Non-pigmented ciliary epithelial cell (primary cell): Measurements from ENCODE around the gene HHIPL2.
A peak's percentile ranks its signal among the peaks of the same experiment; 100 is the strongest.
"Not testable (repeated sequence)": the region's sequence is repeated elsewhere in the genome, so short reads cannot be mapped to it uniquely, and the experiment has no call there.

Experiments used
- DNase-seq: peaks from one replicate; pipeline ENCODE4 v3.0.0-alpha.2; 2010; ENCODE audit warnings: low read depth

The HHIPL2 gene

DNA sequence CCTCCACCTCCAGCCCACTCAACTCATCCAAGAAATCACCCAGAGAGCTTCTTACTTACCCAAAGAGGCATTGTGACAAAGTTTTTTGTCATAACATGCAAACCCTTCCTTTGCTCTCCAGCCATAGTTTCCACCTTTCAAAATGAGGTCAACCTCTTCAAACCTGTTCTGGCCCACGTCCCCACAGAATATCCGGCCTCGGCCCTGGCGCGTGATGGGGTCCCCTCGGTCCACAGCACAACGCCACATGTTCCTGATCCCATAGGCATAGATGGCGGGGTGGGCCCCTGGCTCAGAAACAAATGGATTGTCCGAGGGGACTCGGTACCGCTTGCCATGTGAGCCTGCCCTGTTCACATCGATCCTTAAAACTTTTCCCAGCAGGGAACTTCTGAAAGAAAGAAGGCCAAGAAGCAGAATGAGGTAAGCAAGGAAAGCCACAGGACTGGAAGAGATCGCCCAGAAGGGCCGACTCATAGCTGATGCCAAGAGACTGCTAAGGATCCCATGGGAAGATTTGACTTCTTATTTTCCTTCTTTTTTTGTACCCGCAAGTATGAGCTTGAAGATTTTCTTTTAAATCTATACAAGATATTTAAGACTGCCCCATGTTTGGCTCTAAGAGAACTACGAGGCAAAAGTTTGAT is 7.8 kb downstream of the HHIPL2 start:
- no peak for DNase-seq

DNA sequence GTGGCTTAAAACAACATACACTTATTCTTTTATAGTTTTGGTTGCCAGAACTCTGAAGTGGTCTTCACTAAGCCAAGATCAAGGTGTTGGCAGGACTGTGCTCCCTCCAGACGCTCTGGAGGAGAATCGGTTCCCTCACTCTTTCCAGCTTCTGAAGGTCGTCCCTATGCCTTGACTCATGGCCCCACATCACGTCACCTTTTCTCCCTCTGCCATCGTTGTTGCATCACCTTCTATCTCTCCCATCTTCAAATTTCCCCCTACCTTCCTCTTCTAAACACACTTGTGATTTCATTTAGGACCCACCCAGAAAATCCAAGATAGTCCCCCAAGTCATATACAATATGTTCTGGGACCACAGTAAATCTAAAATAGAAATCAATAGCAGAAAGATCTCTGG is 12.4 kb downstream of the HHIPL2 start:
- DNase-seq: no peak

DNA sequence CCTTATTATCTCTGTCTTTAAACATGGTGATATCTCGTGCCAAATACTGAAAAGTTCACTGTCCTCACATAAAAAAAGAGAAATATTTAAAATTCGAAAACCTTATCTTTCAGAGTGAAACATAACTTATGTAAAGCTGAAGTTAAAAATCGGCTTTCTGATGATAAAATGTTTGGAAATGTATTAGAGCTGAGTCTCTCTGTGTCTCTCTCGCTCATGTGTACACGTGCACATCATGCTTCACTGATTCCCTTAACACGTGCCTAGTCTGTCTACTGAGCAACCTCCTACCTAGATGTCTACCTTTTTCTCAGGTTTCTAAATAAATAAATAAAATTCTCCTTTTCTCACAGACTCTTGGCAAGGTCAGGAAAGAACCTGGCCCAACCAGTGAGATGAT is 17.1 kb downstream of the HHIPL2 start:
- DNase-seq: no peak

DNA sequence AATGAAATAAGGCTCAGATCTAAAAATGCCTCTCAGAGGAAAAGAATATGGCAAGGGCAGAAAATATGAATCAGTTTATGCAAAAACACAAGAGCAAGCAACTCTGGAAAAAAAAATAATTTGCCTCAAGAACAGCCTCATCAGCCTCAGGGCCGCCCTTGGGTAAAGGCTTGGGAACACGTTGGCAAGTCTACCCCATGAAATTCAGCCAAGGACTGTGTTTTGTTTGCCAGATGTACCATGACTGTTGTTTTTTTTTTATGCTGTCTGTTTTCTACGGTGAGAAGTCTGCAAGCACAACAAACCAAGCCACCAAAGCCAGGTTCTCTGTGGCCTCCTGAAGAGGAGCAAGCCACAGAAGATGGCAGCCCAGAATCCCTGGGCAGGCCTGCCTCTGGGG is 18.0 kb downstream of the HHIPL2 start:
- DNase-seq: no peak

DNA sequence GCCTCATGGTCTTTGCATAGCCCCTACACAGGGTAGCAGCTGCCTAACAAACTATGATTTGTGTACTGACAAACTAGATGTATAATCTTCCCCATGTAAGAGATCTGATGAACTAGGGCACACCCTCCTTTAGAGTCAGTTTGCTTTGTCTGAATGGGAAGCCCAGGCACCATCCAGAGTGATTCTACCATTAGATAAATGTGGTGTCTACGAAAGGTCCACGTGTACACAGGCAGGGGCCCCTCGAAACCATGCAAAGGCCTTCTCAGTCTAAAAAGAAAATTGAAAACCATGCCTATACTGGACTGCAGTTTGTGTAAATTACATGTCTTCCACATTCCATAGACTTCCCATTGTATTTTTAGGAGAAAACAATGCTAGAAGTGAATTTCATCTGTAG is 18.7 kb downstream of the HHIPL2 start:
- no peak for DNase-seq

DNA sequence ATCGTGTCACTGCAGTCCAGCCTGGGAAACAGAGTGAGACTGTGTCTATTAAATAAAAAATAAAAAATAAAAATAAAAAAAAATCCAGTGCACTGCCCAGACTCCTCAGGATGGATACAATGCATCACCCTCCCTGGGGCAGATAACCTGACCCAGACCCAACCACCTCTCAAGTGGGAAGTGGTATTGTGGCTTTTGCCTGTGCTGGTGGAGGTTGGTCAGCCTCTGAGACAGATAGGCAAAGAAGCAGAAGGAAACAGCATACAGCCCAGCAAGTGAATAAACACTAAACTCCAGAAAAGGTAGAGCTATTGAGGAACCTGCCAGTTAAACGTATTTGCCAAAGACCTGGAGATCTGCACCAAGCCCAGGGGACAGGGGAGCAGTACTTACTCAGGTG is 22.0 kb downstream of the HHIPL2 start:
- no peak for DNase-seq

DNA sequence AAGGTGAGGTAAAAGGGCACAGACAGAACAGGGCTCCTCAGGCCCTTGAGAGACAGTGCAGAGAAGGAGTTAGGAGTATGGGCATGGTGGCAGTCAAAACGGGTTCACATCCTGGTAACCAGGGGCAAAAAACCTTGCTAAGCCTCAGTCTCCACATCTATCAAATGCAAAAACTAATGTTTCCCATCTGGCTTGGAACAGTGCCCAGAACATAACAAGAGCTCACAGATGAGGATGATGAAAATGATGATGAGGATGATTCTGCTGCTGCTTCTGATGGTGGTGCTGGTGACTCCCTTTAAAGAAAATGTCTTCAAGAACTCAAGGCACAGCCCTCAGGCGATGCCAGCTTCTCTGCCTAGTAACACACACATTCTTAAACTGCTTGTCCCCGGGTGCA is 24.1 kb downstream of the HHIPL2 start:
- no peak for DNase-seq

DNA sequence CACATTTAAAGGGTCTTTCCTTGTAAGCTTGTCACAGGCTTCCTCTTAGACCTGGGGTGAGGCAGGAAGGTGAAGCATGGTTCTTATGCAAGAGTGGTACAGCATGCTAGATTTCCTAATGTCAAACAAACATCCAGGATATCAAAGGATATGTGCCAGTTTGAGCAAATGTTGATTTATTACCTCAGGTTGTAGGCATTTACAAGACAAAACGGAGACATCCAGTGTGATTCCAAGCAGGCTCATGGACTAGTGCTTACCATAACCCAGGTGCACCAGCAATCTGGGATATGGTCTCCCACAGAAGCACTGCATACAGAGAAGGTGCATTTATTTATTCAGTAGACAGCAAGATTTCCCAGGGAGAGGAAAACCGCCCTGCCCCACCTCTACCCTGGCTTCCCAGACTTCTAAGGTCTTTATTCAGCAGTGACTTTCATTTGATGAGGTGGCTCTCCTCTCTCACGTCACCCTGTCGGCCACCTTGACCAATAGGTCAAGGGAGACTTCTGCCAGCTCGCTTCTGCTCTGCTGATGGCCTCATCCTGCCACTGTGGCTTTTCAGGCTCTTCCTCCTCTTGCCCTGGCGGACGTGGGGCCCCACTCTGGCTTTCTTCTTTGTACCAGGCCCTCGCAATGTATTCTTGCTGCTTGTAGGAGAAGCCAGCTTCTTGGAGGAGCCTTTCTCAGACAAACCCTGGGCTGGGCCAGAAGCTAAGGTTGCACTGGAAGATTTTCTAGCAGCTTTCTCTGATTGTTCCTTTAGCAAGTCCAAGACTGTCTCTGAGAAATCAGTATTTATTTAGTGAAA is 25.6 kb downstream of the HHIPL2 start:
- DNase-seq: no peak

DNA sequence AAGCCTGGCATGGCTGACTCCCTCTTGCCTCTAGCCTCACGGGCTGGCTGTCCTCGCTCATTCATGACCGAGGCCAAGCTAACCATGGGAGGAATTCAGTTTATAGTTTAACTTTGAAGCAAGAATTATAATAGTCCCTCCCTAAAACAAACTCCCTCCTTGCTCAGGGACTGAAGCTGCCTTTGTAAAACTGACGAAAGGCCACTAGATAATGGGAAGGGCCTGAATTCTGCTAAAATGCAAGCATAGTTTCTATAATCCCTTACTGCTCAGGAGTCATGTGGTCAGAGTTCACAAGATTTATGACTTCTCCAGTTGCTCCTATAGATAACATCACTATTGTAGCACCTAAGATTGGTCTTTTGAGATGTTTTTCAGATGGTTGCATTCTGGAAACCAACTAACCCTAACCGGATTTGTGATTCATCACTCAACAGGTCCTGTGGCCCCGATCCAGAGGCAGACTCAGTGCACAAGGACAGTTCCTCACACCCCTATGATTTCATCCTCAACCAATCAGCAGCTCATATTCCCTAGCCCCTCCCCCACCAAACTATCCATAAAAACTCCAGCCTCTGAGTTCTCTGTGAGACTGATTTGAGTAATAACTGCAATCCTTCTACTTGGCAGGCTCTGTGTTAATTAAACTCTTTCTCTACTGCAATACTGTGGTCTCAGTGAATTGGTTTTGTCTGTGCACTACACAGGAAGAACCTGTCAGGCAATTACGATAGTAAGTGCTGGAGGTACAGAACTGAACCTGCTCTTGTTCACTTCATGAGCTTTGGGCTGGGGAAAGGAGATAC is 26.4 kb downstream of the HHIPL2 start:
- peak; percentile 22 for DNase-seq

DNA sequence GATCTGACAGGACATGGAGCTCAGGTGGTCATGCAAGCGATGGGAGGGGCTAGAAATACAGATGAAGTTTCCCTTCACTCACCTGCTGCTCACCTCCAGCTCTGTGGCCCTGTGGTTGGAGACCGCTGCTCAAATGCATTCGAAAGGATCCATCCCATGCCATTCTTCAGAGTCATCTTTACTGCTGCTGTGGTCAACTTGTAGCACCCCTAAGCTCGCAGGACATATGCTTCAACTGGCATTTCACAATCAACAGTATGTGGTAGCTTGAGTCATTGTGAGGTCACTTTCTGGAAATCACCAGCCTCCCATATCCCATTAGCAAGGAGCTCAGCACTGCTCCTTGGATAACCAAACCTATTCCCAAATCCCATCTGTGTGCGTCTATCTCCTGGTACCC is 58.4 kb downstream of the HHIPL2 start:
- peak; percentile 60 for DNase-seq

DNA sequence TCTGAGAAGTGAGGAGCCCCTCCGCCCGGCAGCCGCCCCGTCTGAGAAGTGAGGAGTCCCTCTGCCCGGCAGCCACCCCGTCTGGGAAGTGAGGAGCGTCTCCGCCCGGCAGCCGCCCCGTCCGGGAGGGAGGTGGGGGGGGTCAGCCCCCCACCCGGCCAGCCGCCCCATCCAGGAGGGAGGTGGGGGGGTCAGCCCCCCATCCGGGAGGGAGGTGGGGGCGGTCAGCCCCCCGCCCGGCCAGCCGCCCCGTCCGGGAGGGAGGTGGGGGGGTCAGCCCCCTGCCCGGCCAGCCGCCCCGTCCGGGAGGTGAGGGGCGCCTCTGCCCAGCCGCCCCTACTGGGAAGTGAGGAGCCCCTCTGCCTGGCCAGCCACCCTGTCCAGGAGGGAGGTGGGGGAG is 60.1 kb downstream of the HHIPL2 start:
- not testable (repeated sequence) for DNase-seq

DNA sequence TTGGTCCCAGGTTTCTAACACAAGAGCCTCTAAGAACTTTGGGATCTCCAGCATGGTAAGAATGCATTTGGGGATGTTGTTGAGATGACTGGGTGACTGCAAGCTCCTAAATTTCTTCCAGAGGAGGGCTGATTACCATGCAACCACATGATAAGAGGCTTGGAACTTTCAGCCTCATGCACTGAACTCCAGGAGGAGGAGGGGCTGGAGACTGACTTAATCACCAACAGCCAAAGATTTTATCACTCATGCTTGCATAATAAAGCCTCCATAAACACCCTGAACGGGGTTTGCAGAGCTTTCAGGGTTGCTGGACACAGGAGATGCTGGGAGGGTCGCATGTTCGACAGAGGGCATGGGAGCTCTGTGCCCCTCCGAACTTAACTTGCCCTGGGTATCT is 63.9 kb downstream of the HHIPL2 start:
- not testable (repeated sequence) for DNase-seq

DNA sequence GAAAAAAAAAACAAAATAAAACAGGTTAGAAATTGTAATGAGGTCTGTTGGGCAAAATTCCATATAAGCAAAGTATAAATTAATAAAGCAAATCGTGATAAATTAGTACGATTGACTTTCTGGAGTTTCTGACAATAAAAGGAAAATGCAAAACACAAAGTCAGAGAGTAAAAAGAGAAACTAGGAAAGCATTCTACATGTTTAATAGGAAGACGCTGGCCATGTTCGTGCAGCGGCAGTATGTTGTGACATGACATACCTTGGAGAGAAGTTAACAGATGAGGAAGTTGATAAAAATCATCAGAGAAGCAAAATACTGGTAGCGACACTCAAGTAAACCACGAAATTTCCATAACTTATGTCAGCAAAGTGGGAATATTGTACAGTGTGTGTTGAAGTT is 68.3 kb downstream of the HHIPL2 start:
- DNase-seq: not testable (repeated sequence)

DNA sequence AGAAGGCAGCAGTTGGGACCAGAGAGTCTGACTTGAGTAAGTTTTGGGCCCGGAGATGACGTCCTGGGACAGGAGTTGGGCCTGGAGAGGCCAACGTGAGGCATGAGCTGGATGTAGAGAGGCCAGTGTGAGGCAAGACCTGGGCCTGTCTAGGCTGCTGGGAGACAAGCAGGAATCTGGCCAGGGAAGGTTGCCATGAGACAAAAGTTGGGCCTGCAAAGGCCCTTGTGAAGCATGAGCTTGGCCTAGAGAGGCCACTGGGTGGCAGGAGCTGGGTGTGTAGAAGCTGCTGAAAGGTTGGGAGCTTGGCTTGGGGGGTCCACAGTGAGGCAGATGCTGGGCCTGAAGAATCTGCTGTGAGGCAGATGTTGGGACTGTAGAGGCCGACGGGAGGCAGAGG is 71.5 kb downstream of the HHIPL2 start:
- not testable (repeated sequence) for DNase-seq

DNA sequence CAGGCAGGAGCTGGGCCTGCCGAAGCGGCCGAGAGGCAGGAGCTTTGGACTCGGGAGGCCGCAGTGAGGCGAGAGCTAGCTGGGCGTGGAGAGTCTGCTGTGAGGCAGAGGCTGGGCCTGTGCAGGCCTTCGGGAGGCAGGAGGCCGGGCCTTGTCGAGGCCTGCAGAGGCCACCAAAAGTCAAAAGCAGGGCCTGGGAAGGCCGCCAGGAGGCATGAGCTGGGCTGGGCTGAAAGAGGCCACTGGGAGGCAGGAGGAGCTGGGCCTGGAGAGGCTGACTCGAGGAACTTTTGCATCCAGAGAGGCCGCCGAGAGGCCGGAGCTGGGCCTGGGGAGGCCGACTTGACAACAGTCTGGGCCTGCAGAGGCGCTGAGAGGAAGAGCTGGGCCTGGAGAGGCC is 74.2 kb downstream of the HHIPL2 start:
- DNase-seq: not testable (repeated sequence)

DNA sequence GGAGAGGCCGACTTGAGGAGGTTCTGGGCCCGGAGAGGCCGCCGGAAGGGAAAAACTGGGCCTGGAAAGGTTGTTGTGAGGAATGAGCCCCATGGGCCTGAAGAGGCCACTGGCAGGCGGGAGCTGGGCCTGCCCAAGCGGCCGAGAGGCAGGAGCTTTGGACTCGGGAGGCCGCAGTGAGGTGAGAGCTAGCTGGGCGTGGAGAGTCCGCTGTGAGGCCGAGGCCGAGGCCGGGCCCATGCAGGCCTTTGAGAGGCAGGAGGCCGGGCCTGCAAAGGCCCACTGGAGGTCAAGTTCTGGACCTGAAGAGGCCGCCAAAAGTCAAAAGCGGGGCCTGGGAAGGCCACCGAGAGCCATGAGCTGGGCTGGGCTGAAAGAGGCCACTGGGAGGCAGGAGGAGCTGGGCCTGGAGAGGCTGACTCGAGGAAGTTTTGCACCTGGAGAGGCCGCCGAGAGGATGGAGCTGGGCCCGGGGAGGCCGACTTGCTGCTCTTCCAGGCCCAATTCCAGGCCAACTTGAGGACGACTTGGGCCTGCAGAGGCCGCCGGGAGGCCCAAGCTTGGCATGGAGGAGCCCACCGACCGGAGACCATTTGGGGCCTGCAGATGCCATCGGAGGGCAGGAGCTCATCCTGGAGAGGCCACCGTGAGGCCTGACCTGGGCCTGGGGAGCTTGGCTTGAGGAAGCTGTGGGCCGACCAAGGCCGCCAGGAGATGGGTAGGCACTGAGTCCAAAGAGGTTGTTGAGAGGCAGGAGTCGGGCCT is 74.9 kb downstream of the HHIPL2 start:
- not testable (repeated sequence) for DNase-seq
